ENCODE results near the gene CLP1. TPM values are rescaled to one million over a fixed set of nuclear protein-coding genes. Genes with fewer than 3 reads are reported as not detected.

CLP1 gene
- 12.0 TPM for total RNA-seq
- long read RNA-seq, transcript CLP1-205 (3 exons, 2,435 nt), result major isoform, 67 of 81 reads
- long read RNA-seq, partial matches to known transcripts, result 4 of 81 reads
- long read RNA-seq, other reads (novel, unspliced or antisense), result 4 of 81 reads

- DNase-seq (ENCODE audit: low spot score), result peak; percentile 99
These were observed at the start of gene CLP1 for GRCh38 chr11:57657194-57658022. CLP1 (plus strand) TSS chr11:57657762; CDS start chr11:57659477, 1,715 bp downstream.

GRCh38 chr11:57610170-57610569, 47.4 kb upstream of the CLP1 start:
- DNase-seq (ENCODE audit: low spot score), result no peak

- DNase-seq (ENCODE audit: low spot score), result no peak
These were observed 43.3 kb upstream of the CLP1 start for GRCh38 chr11:57614234-57614772.

- no peak for DNase-seq (ENCODE audit: low spot score)
These were observed 42.3 kb upstream of the CLP1 start for GRCh38 chr11:57615308-57615707.

DNA sequence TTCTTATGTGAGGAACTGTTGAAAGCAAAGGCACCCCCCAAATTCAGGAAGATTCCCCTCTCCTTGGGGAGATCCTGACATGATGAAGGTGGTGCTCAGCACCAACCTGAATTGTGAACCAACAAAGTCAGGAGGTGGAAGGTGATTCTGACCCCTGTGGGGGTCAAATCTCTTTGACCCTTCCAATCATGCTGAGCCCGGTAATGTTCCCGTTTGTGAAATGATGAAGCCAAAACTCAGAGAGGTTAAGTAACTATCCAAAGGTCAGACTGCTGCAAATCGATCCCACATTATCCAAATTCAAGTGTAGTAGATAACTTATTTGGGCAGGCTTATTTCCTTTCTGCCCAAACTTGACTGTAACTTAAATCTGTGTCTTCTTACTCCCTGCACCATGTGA, 41.0 kb upstream of the CLP1 start:
- no peak for DNase-seq (ENCODE audit: low spot score)

DNA sequence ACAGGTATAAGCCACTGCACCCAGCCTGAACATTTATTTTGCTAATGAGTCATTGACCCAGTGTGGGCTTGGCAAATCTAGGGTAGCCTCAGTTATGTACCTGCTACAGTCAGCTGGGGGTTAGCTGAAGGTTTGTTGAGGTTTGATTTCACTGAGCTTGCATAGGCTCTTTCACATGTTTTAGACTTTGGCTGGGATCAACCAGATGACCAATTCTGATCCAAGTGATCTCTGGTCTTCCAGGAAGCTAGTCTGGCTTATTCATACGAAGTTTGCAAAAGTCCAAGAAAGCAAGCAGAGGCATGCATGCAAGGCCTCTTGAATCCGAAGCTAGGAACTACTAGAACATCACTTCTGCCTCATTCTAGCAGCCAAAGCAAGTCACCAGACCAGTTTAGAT, 39.1 kb upstream of the CLP1 start:
- no peak for DNase-seq (ENCODE audit: low spot score)

DNA sequence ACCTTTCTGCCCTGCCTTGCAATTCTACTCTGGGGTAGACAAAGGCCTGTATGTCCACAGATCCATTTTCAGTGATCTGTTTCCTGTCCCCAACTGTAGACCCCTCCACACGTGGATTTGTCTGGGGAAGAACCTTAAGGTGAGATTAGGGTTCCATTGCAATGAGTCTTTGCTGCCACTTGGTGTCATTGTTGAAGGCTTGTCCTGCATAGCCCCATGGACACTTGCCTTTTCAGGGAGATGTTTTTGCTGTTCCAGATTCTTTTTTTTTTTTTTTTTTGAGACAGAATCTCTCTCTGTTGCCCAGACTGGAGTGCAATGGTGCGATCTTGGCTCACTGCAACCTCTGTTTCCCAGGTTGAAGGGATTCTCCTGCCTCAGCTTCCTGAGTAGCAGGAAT, 38.2 kb upstream of the CLP1 start:
- DNase-seq (ENCODE audit: low spot score), result no peak

- no peak for DNase-seq (ENCODE audit: low spot score)
These were observed 37.1 kb upstream of the CLP1 start for GRCh38 chr11:57620467-57620866.

DNA sequence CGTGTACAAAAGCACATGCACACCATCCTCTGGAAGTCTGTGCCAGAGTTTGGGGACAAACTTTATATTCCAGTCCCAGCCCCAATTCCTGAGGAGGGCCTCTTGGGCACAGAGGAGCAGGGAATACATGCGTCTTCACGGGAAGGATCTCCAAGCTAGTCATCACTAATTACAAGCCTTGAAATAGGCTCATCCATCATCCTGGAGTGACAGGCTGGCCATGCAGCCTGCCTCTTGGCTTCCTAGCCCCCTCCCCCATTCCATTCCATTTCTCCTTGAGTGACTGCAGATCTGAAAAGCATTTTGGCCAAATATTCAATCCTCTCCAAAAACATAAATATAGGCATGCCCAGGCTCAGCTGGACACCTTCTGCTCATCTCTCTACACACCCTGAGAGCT, 35.3 kb upstream of the CLP1 start:
- no peak for DNase-seq (ENCODE audit: low spot score)

- no peak for DNase-seq (ENCODE audit: low spot score)
These were observed 32.7 kb upstream of the CLP1 start for GRCh38 chr11:57624864-57625263.

- no peak for DNase-seq (ENCODE audit: low spot score)
These were observed 30.7 kb upstream of the CLP1 start for GRCh38 chr11:57626895-57627294.

DNA sequence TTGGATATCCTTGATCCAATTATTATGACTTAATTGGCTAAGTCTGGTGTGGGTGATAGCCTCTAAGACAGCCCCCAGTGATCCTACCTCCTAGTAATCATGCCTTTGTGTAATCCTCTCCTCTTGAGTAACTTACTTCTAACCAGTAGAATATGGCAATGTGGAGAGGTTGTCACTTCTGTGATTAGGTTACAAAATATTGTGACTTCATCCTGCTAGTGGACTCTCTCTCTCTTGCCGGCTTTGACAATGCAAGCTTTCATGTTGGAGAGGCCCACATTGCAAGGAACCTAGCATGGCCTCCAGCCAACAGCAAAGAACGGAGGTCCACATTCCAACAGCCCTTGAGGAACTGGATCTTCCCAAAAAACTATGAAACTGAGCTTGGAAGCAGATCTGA, 27.4 kb upstream of the CLP1 start:
- no peak for DNase-seq (ENCODE audit: low spot score)

DNA sequence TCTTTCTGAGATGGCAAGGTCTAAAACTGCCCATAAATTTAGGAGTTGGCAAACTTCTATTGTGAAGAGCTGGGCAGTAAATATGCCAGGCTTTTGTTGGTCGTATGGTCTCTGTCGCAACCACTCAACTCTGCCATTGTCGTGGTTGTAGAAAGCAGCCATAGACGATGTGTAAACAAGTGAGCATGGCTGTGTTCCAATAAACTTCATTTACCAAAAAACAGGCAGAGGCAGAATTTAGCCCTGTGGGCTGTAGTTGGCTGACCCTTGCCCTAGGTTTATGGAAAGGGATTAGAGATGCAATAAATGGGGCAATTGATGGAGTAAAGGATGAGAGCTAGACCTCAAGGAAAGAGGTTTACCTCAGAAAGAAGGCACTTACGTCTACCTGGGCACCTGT, 25.4 kb upstream of the CLP1 start:
- no peak for DNase-seq (ENCODE audit: low spot score)

GRCh38 chr11:57633394-57634070, 24.0 kb upstream of the CLP1 start:
- no peak for DNase-seq (ENCODE audit: low spot score)

DNA sequence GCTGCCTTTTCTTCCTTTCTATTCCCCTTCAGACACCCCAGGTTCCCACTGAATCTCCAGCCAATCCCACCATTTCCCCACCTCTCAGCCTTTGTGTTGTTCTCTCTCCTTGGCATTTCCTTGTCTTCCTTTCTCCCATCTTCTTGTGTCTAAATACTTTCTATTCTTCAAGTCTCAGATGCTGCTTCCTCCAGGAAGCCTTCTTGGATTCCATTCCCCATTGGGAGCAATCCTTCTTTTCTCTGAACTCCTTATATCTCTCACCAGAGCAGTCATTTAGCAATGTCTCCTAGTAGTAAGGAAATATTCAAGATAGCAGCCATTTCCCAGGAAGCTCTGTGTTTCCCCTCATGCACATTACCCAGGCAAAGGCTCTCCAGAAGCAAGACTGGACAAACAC, 23.3 kb upstream of the CLP1 start:
- no peak for DNase-seq (ENCODE audit: low spot score)

GRCh38 chr11:57635246-57635645, 22.3 kb upstream of the CLP1 start:
- no peak for DNase-seq (ENCODE audit: low spot score)

GRCh38 chr11:57637626-57638004, 19.9 kb upstream of the CLP1 start:
- DNase-seq (ENCODE audit: low spot score), result no peak

DNA sequence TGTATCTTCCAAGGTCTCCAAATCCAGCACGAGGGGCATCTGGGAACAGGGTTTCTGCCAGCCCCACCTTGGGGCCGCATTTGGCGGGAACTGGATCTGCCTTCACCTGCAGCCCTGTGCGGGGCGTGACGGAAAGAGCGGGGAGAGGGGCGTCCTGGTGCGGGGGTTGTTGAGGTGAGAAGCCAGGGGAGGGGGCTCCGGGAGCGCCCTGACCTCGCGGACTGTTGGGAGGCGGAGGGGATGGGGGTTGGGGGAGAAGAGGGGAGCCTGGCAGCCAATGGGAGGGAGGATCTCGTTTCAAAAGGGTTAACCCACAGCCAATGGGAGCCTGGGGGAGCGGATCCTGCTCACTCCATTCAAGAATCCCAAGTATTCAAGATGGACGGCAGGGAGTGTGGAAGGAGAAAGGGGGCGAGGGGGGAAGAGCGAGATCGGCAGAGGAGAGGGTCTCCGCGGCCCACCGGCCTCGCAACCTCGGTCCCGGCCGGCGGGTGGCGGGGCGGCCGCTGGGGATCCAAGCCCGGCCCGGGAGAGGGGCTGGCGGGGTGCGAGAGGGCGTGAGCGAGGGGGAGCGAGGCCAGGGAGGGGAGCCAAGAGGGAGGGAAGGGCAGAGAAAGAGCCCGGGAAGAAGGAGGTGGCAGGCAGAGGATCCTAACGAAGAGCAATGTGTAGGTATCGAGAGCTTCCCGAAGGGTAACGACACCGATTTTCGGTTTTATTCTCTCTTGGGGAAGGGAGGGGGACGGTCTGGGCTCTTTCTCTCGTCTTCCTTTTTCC, 19.4 kb upstream of the CLP1 start:
- DNase-seq (ENCODE audit: low spot score), result no peak

DNA sequence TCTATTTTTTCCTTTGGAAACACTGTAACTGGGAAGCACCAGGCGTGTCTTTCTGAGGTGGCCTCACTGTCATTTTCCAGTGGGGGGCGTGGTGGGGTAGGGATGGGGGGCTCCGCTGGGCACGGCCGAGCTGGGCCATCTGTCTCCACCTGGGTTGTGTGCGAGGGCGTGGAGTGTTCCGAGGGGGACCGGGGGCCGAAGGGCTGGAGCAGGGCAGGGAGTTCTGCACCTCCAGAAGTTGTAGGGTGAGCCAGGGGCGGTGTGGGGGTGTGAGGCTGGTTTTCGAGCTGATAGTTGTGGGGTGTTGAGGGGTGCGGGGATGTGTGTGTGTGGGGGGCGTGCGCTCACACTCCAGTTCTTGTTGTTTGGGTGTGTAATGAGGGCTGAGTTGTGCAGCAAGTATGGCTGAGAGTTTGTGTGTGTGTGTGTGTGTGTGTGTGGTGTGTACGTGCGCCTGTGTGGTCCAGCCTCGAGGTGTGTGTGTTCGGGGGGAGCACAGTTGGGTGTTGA, 18.7 kb upstream of the CLP1 start:
- no peak for DNase-seq (ENCODE audit: low spot score)

DNA sequence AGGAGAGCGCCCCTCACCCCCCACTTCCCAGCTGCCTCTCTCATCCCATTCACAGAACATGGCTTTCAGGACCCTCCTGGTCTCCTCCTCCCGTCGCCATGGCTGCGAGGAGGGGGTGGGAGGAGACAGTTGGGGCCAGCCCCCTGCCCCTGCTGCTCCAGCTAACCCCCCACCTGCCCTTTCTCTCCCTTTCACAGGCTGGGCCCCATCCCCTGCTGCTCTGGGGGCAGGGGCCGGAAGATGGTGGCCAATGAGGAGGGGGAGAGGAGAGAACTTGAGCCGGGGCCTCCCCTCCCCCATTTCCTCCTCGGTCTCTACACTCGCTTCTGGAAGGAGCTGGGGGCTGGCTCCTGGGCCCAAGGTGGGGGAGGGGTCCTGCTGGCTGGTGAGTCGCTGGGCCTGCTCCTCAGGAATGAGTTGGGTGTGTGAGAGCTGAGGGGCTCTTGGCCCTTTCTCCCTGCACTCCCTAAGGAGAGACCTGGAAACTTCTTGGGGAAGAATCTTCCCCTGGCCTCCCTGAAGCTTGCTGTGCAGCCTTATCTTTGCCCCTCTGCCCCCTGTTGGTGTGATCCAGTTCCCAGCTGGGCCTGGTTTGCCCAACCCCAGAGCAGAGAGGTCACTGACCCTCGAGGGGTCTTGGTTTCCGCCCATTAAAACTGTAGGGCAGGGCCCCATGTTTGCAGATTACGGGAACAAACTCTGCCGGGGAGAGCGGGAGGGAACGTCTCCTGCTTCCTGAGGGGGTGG, 18.1 kb upstream of the CLP1 start:
- DNase-seq (ENCODE audit: low spot score), result no peak
